ENCODE results near the gene APPBP2. TPM values are rescaled to one million over a fixed set of nuclear protein-coding genes. Genes with fewer than 3 reads are reported as not detected.

The APPBP2 gene
- total and polyA plus RNA-seq, 2 donors (not counting 3 experiments of a cell fraction or from before 2014, with no cell fraction given) = 8.4 to 49.1 TPM

DNA sequence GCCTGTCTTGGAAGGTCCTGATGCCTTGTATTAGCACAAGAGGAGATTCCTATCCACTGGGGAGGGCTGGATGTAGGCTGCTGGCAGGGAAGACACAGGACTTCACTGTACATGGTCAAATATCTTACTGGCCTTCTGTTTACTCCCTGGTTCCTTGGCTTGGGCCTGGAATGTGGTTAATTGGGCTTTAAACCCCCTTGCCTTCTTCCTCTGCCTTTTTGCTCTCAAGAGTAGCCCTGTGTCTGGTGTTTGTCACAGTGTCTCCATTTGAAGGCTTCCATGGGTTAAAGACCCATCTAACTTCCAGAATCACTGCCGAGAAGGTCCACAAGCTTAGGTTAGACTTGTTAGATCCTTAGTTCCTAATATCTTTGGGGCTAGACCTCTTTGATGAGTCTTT lies 110.9 kb downstream of the APPBP2 start:
- no peak overlapping the region for H3K27ac ChIP-seq (ENCODE audit: insufficient read depth, low read depth, low read length)
- BruUV-seq (replicated peaks) = no TSS peak
- no peak overlapping the region for H3K4me2 ChIP-seq (ENCODE audit: insufficient read depth, low read length)
- no peaks in the 10 kb centered on the region for H3K4me1 ChIP-seq (ENCODE audit: control insufficient read depth, extremely low read depth, insufficient read depth, low read length)
- DNase-seq (ENCODE audit: low read depth, low spot score) (no peak), FAIRE-seq (no peak)
- no peaks in the 10 kb centered on the region for H3K9me3 ChIP-seq (replicated peaks; ENCODE audit: control insufficient read depth, insufficient read depth, low read length)
- no peak overlapping the region for H3K9ac ChIP-seq (replicated peaks; ENCODE audit: extremely low read depth, insufficient read depth, low read length)
- ChIA-PET CTCF (interaction anchor here (0.8 to 1.6 kb wide), 2 partner anchors 10 to 23 kb away, joined by 4 read pairs; partner anchors contain the start of gene USP32), POLR2A (no interaction called here)
- no peaks in the 10 kb centered on the region for H3K79me2 ChIP-seq (ENCODE audit: control insufficient read depth, insufficient read depth, low read length)
- H4K20me1 ChIP-seq (replicated peaks; ENCODE audit: control insufficient read depth, extremely low read depth, insufficient read depth, low read length) = no peaks in the 10 kb centered on the region
- intact Hi-C loops (cut with micrococcal nuclease) = no loop called here
- no peak overlapping the region for H2AFZ ChIP-seq (ENCODE audit: low read depth, low read length)
- H3K9me1 ChIP-seq (replicated peaks; ENCODE audit: control insufficient read depth, extremely low read depth, insufficient read depth, low read length) = no peaks in the 10 kb centered on the region
- H3K4me3 ChIP-seq (replicated peaks in 1 of 3; ENCODE audit: insufficient read depth in 1 of 3, low read depth in 1 of 3, low read length in 3 of 3) = no peak overlapping the region
- dilution Hi-C loops (cut with MboI; ENCODE audit: extremely low pct_ligation_motif_present, low sequenced_read_pairs) = no loop called here
- no peak for TF ChIP-seq POLR2AphosphoS5 (IDR thresholded peaks at IDR 0.05; ENCODE audit: insufficient read depth, low read depth, low read length)
- no peak for TF ChIP-seq JUN (IDR thresholded peaks at IDR 0.05; ENCODE audit: borderline replicate concordance, insufficient read depth, insufficient read length, low read depth)
- TF ChIP-seq MYC (IDR thresholded peaks at IDR 0.05; ENCODE audit: low read depth, low read length) = no peak
- no peaks in the 10 kb centered on the region for H3K36me3 ChIP-seq (ENCODE audit: control insufficient read depth in 2 of 2, extremely low read depth in 1 of 2, insufficient read depth in 2 of 2, low read length in 2 of 2)
- H3K27me3 ChIP-seq (ENCODE audit: control insufficient read depth in 2 of 2, insufficient read depth in 2 of 2, low read length in 2 of 2) = no peaks in the 10 kb centered on the region

DNA sequence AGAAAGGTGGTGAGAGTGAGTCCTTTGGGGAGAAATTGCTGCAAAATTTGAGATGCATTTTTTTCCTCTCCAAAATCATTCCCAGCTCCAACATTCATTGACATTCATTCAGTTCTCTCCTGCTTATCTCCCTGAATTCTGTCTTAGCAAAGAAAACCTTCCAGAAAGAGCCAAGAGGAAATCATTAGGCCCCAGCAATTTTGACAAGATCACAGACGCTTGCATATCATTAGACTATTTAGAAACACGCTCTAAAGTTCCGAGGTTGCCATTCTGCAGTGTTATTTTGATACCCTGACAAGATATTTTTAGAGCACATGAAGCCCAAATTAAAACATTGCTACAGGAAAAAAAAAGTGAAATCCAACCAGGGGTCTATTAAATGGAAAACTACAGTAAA lies 113.3 kb downstream of the APPBP2 start:
- no peaks in the 10 kb centered on the region for H3K36me3 ChIP-seq (ENCODE audit: control insufficient read depth in 2 of 2, extremely low read depth in 1 of 2, insufficient read depth in 2 of 2, low read length in 2 of 2)
- no peaks in the 10 kb centered on the region for H3K27me3 ChIP-seq (ENCODE audit: control insufficient read depth in 2 of 2, insufficient read depth in 2 of 2, low read length in 2 of 2)
- ChIA-PET POLR2A (no interaction called here), CTCF (interaction anchor here (1.6 kb wide), 1 partner anchor 8 kb away, joined by 6 read pairs; no protein-coding TSS in a partner anchor)
- BruUV-seq (replicated peaks) = no TSS peak
- no peak overlapping the region for H3K27ac ChIP-seq (ENCODE audit: insufficient read depth, low read depth, low read length)
- H3K4me1 ChIP-seq (ENCODE audit: control insufficient read depth, extremely low read depth, insufficient read depth, low read length) = no peaks in the 10 kb centered on the region
- dilution Hi-C loops (cut with MboI; ENCODE audit: extremely low pct_ligation_motif_present, low sequenced_read_pairs) = no loop called here
- H3K79me2 ChIP-seq (ENCODE audit: control insufficient read depth, insufficient read depth, low read length) = no peaks in the 10 kb centered on the region
- H4K20me1 ChIP-seq (replicated peaks; ENCODE audit: control insufficient read depth, extremely low read depth, insufficient read depth, low read length) = no peaks in the 10 kb centered on the region
- H2AFZ ChIP-seq (ENCODE audit: low read depth, low read length) = no peak overlapping the region
- no peaks in the 10 kb centered on the region for H3K9me3 ChIP-seq (replicated peaks; ENCODE audit: control insufficient read depth, insufficient read depth, low read length)
- intact Hi-C loops (cut with micrococcal nuclease) = no loop called here
- TF ChIP-seq JUN (IDR thresholded peaks at IDR 0.05; ENCODE audit: borderline replicate concordance, insufficient read depth, insufficient read length, low read depth) = no peak
- no peak for TF ChIP-seq MYC (IDR thresholded peaks at IDR 0.05; ENCODE audit: low read depth, low read length)
- TF ChIP-seq POLR2A (IDR thresholded peaks at IDR 0.05; ENCODE audit: low read depth, low read length) = no peak
- no peak for TF ChIP-seq POLR2AphosphoS5 (IDR thresholded peaks at IDR 0.05; ENCODE audit: insufficient read depth, low read depth, low read length)
- TF ChIP-seq EZH2 (IDR thresholded peaks at IDR 0.05; ENCODE audit: borderline replicate concordance, low read depth, low read length, severe bottlenecking) = no peak
- no peak for TF ChIP-seq CTCF (IDR thresholded peaks at IDR 0.05; ENCODE audit: extremely low read depth in 1 of 2, insufficient read depth in 1 of 2, low read depth in 1 of 2, low read length in 2 of 2)
- TF ChIP-seq GATA2 (IDR thresholded peaks at IDR 0.05; ENCODE audit: insufficient read depth, insufficient read length, low read depth, low read length) = no peak
- TF ChIP-seq MAX (IDR thresholded peaks at IDR 0.05; ENCODE audit: insufficient read depth, insufficient read length) = no peak
- no peak for TF ChIP-seq FOS (IDR thresholded peaks at IDR 0.05; ENCODE audit: borderline replicate concordance, insufficient read depth, low read length)
- H3K4me3 ChIP-seq (replicated peaks in 1 of 3; ENCODE audit: insufficient read depth in 1 of 3, low read depth in 1 of 3, low read length in 3 of 3) = no peak overlapping the region
- FAIRE-seq (no peak), DNase-seq (ENCODE audit: low read depth, low spot score) (no peak)
- no peak overlapping the region for H3K4me2 ChIP-seq (ENCODE audit: insufficient read depth, low read length)
- no peaks in the 10 kb centered on the region for H3K9me1 ChIP-seq (replicated peaks; ENCODE audit: control insufficient read depth, extremely low read depth, insufficient read depth, low read length)
- H3K9ac ChIP-seq (replicated peaks; ENCODE audit: extremely low read depth, insufficient read depth, low read length) = no peak overlapping the region
